ENCODE measurements around the gene KIRREL2. TPM values are rescaled to one million over a fixed set of nuclear protein-coding genes. Genes with fewer than 3 reads are reported as not detected.

Gene KIRREL2
- total RNA-seq, 1 donor from 2014 or later: 0.18 TPM

- no peaks in the 10 kb centered on the region for H3K36me3 ChIP-seq (ENCODE audit: insufficient read depth, low read length)
- TF ChIP-seq CTCF (IDR thresholded peaks at IDR 0.05; ENCODE audit: insufficient read depth, low read depth, low read length) (no peak), EZH2 (IDR thresholded peaks at IDR 0.05; ENCODE audit: insufficient read depth, low read length) (no peak)
- H3K4me3 Mint-ChIP-seq (ENCODE audit: unreplicated experiment): no peak overlapping the region
These were observed 27.2 kb downstream of the KIRREL2 start for GRCh38 chr19:35883882-35884281.

GRCh38 chr19:35885225-35885738 is 28.6 kb downstream of the KIRREL2 start:
- no peak for FAIRE-seq
- H3K27me3 ChIP-seq (ENCODE audit: insufficient read depth, low read length): no peaks in the 10 kb centered on the region

More at GRCh38 chr19:35883882-35884281, 27.2 kb downstream of the KIRREL2 start:
- no peaks in the 10 kb centered on the region for H3K4me1 Mint-ChIP-seq (ENCODE audit: low read depth, unreplicated experiment)
- H3K27ac Mint-ChIP-seq (ENCODE audit: unreplicated experiment): no peak overlapping the region
- H3K36me3 Mint-ChIP-seq (ENCODE audit: low read depth, unreplicated experiment): peaks cover 13% of the 10 kb centered on the region
- H3K4me1 ChIP-seq (ENCODE audit: insufficient read depth, low read length): no peaks in the 10 kb centered on the region
- no peaks in the 10 kb centered on the region for H3K27me3 ChIP-seq (ENCODE audit: insufficient read depth, low read length)
- no peak overlapping the region for H3K9ac ChIP-seq (ENCODE audit: low read length)
- H4K20me1 ChIP-seq (ENCODE audit: insufficient read depth, low read length): no peaks in the 10 kb centered on the region
- no peak overlapping the region for H2AFZ ChIP-seq (ENCODE audit: low read depth, low read length)
- DNase-seq (ENCODE audit: low read depth) (no peak), FAIRE-seq (no peak)
- H3K4me2 ChIP-seq (ENCODE audit: low read length): no peak overlapping the region
- no peaks in the 10 kb centered on the region for H3K9me3 Mint-ChIP-seq (ENCODE audit: unreplicated experiment)
- no peak overlapping the region for H3K27ac ChIP-seq (ENCODE audit: low read depth, low read length)
- no peaks in the 10 kb centered on the region for H3K79me2 ChIP-seq (ENCODE audit: insufficient read depth, low read length)
- peaks cover 5% of the 10 kb centered on the region for H3K27me3 Mint-ChIP-seq (ENCODE audit: low read depth, unreplicated experiment)
- H3K9me3 ChIP-seq (ENCODE audit: insufficient read depth, low read depth, low read length): no peaks in the 10 kb centered on the region
- no peak overlapping the region for H3K4me3 ChIP-seq (ENCODE audit: insufficient read depth, low read depth, low read length)

More at GRCh38 chr19:35885225-35885738, 28.6 kb downstream of the KIRREL2 start:
- Histone ChIP-seq H3K79me2 (ENCODE audit: insufficient read depth, low read length) (no peaks in the 10 kb centered on the region), H2AFZ (ENCODE audit: low read depth, low read length) (no peak overlapping the region), H3K4me1 (ENCODE audit: insufficient read depth, low read length) (no peaks in the 10 kb centered on the region), H3K9me3 (ENCODE audit: insufficient read depth, low read depth, low read length) (no peaks in the 10 kb centered on the region), H3K4me2 (ENCODE audit: low read length) (no peak overlapping the region), H3K27ac (ENCODE audit: low read depth, low read length) (no peak overlapping the region), H3K9ac (ENCODE audit: low read length) (no peak overlapping the region), H3K36me3 (ENCODE audit: insufficient read depth, low read length) (peaks cover 5% of the 10 kb centered on the region), H3K4me3 (ENCODE audit: insufficient read depth, low read depth, low read length) (no peak overlapping the region), H4K20me1 (ENCODE audit: insufficient read depth, low read length) (peaks cover 5% of the 10 kb centered on the region)
- Mint-ChIP-seq H3K4me1 (ENCODE audit: low read depth, unreplicated experiment) (no peaks in the 10 kb centered on the region), H3K27me3 (ENCODE audit: low read depth, unreplicated experiment) (peaks cover 5% of the 10 kb centered on the region), H3K4me3 (ENCODE audit: unreplicated experiment) (no peak overlapping the region), H3K36me3 (ENCODE audit: low read depth, unreplicated experiment) (peaks cover 21% of the 10 kb centered on the region), H3K27ac (ENCODE audit: unreplicated experiment) (no peak overlapping the region), H3K9me3 (ENCODE audit: unreplicated experiment) (no peaks in the 10 kb centered on the region)
- no peak for DNase-seq (ENCODE audit: low read depth)
- TF ChIP-seq EZH2 (IDR thresholded peaks at IDR 0.05; ENCODE audit: insufficient read depth, low read length): no peak
- TF ChIP-seq CTCF (IDR thresholded peaks at IDR 0.05; ENCODE audit: insufficient read depth, low read depth, low read length): no peak

Measured in astrocyte (in vitro differentiated cells and primary cell).